Placental pericyte (primary cell): ENCODE measurements around the gene SRGAP3. TPM values are rescaled to one million over a fixed set of nuclear protein-coding genes. Genes with fewer than 3 reads are reported as not detected.

Experiments
- small RNA-seq: library from RNA; depleted of rRNA; stranded (forward); fragments of <200 nt; gene quantifications from one replicate; pipeline ENCODE3, GENCODE V24; 2012; ENCODE audit warnings: low replicate concordance
- total RNA-seq: library from RNA; depleted of rRNA; stranded (reverse); fragments of >200 nt; gene quantifications from 2 replicates; pipeline ENCODE4 v1.2.3, GENCODE V29; 2012

The SRGAP3 gene
- 0.43 and 6.1 TPM in 2 replicates for total RNA-seq

GRCh38 chr3:9249273-9250192, at the start of gene SRGAP3:
SRGAP3 (minus strand) TSS chr3:9249646; CDS start chr3:9248951, 695 bp downstream.

GRCh38 chr3:8963137-8963853, 286.2 kb downstream of the SRGAP3 start, which contains the start of gene RAD18:
RAD18 (minus strand) TSS chr3:8963472; CDS start chr3:8963385, 87 bp downstream.

Small RNA genes within 50 kb of the gene (small RNA-seq; reads per million reads assigned to genes)
- gene RF00416: not detected

Other genes with a start within 250 kb of the SRGAP3 start
- gene THUMPD3, start 113.4 kb upstream of the SRGAP3 start, total RNA-seq: 40.0 and 42.5 TPM in 2 replicates
- 112 and 152 TPM in 2 replicates for gene SETD5, start 148.0 kb upstream of the SRGAP3 start, total RNA-seq